ENCODE measurements around the gene PMS2.

- TF ChIP-seq, protein P1, sequence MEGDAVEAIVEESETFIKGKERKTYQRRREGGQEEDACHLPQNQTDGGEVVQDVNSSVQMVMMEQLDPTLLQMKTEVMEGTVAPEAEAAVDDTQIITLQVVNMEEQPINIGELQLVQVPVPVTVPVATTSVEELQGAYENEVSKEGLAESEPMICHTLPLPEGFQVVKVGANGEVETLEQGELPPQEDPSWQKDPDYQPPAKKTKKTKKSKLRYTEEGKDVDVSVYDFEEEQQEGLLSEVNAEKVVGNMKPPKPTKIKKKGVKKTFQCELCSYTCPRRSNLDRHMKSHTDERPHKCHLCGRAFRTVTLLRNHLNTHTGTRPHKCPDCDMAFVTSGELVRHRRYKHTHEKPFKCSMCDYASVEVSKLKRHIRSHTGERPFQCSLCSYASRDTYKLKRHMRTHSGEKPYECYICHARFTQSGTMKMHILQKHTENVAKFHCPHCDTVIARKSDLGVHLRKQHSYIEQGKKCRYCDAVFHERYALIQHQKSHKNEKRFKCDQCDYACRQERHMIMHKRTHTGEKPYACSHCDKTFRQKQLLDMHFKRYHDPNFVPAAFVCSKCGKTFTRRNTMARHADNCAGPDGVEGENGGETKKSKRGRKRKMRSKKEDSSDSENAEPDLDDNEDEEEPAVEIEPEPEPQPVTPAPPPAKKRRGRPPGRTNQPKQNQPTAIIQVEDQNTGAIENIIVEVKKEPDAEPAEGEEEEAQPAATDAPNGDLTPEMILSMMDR (IDR thresholded peaks at IDR 0.05; ENCODE audit: low read depth, low read length, poor library complexity, severe bottlenecking), result no peak
- TF ChIP-seq EZH2phosphoT487 (IDR thresholded peaks at IDR 0.05; ENCODE audit: borderline replicate concordance, low read length), result no peak
These were observed 26.3 kb upstream of the PMS2 start for GRCh38 chr7:6035165-6035564.
